Measurements from ENCODE around the gene LAIR2.
A peak's percentile ranks its signal among the peaks of the same experiment; 100 is the strongest.

Gene LAIR2

GRCh38 chr19:54478677-54479266, 23.9 kb upstream of the LAIR2 start:
- TF ChIP-seq ZFX (IDR thresholded peaks at IDR 0.05; ENCODE audit: borderline replicate concordance) (no peak), CTCF (IDR thresholded peaks at IDR 0.05) (peak; percentile 80)
- H3K27ac ChIP-seq = no peak overlapping the region

GRCh38 chr19:54480051-54480450, 22.6 kb upstream of the LAIR2 start:
- TF ChIP-seq CTCF (IDR thresholded peaks at IDR 0.05) = no peak
- no peak for TF ChIP-seq ZFX (IDR thresholded peaks at IDR 0.05; ENCODE audit: borderline replicate concordance)
- H3K27ac ChIP-seq = no peak overlapping the region

- TF ChIP-seq ZFX (IDR thresholded peaks at IDR 0.05; ENCODE audit: borderline replicate concordance) (no peak), CTCF (IDR thresholded peaks at IDR 0.05) (peak; percentile 87)
- no peak overlapping the region for H3K27ac ChIP-seq
Measured at GRCh38 chr19:54481326-54481930, 21.2 kb upstream of the LAIR2 start.

- TF ChIP-seq CTCF (IDR thresholded peaks at IDR 0.05) = no peak
- TF ChIP-seq ZFX (IDR thresholded peaks at IDR 0.05; ENCODE audit: borderline replicate concordance) = no peak
- no peak overlapping the region for H3K27ac ChIP-seq
Measured at GRCh38 chr19:54482889-54483288, 19.7 kb upstream of the LAIR2 start.

- TF ChIP-seq ZFX (IDR thresholded peaks at IDR 0.05; ENCODE audit: borderline replicate concordance) (no peak), CTCF (IDR thresholded peaks at IDR 0.05) (no peak)
- no peak overlapping the region for H3K27ac ChIP-seq
Measured at GRCh38 chr19:54484451-54484850, 18.2 kb upstream of the LAIR2 start.

- TF ChIP-seq CTCF (IDR thresholded peaks at IDR 0.05) (no peak), ZFX (IDR thresholded peaks at IDR 0.05; ENCODE audit: borderline replicate concordance) (no peak)
- no peak overlapping the region for H3K27ac ChIP-seq
Measured at GRCh38 chr19:54485851-54486250, 16.8 kb upstream of the LAIR2 start.

- TF ChIP-seq CTCF (IDR thresholded peaks at IDR 0.05) = no peak
- TF ChIP-seq ZFX (IDR thresholded peaks at IDR 0.05; ENCODE audit: borderline replicate concordance) = no peak
- H3K27ac ChIP-seq = no peak overlapping the region
Measured at GRCh38 chr19:54489341-54489740, 13.3 kb upstream of the LAIR2 start.

Measured in 22Rv1 (cell line).